AG04450 (cell line): Measurements from ENCODE around the gene SLC12A8. TPM values are rescaled to one million over a fixed set of nuclear protein-coding genes. Genes with fewer than 3 reads are reported as not detected.

Source experiments
- CTCF ChIA-PET: fragments of 300-600, 350-600 bp; formaldehyde crosslinking; extraction: SDS; loops from one replicate; lab custom pipeline; 2022; ENCODE audit warnings: antibody characterized with exemption, inconsistent platforms; lab: Charles Lee
- POLR2A ChIA-PET: fragments of 350-600 bp; formaldehyde crosslinking; extraction: SDS; loops from one replicate; lab custom pipeline; 2021; ENCODE audit warnings: antibody characterized with exemption, inconsistent platforms; lab: Yijun Ruan, JAX
- DNase-seq: peaks from one replicate; pipeline ENCODE4 v3.0.0-alpha.2; 2011; ENCODE audit warnings: low read depth, low spot score
- H3K27ac ChIP-seq: one replicate; pipeline ENCODE4 v1.5.1; 2012; ENCODE audit warnings: low read depth, low read length, control low read depth
- H3K27me3 ChIP-seq: one replicate; pipeline ENCODE4 v1.6.0; 2012; ENCODE audit warnings: low read length; ENCODE audit not compliant: control insufficient read depth, insufficient read depth
- H3K4me3 ChIP-seq: 2 replicates; pipeline ENCODE4 v1.5.1; 2011; ENCODE audit warnings: mild to moderate bottlenecking, low read depth, low read length, control low read depth
- H3K9me3 ChIP-seq: 2 replicates; pipeline ENCODE4 v1.5.1; 2012; ENCODE audit warnings: low read length; ENCODE audit not compliant: control insufficient read depth, insufficient read depth
- CTCF ChIP-seq: IDR thresholded peaks from 2 replicates; pipeline ENCODE4 v1.5.1; 2011; ENCODE audit warnings: low read depth, low read length, control low read depth, inconsistent platforms
- polyA plus RNA-seq: library from polyadenylated mRNA; depleted of rRNA; stranded (reverse); fragments of >200 nt; gene quantifications from 2 replicates; pipeline ENCODE4 v1.2.3, GENCODE V29; 2011

The SLC12A8 gene
- polyA plus RNA-seq, 1 experiment, result 15.3 TPM

DNA sequence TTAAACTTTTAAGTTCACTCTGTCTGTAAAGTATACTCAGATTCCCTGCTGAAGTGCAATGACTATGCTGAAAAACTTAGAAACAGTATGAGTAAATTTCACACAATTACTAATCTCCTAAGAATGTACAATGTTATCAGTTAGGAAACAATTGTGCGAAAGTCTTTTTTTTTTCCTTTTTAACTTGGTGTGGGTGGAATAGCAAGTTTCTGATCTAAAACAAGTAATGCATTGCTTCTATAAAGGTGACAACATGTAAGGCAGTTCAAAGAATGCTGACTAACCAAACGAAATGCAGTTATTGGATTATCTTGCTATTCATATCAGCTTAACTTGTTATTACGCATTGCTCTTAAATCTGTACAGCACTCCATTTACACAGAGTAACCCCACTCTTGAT lies 19.3 kb upstream of the SLC12A8 start:
- H3K27me3 ChIP-seq, result no peaks in the 10 kb centered on the region
- no peak overlapping the region for H3K27ac ChIP-seq
- POLR2A ChIA-PET, result interaction anchor here (0.5 kb wide), 1 partner anchor 170 kb away, joined by 4 read pairs; no protein-coding TSS in a partner anchor
- H3K9me3 ChIP-seq, result no peaks in the 10 kb centered on the region
- DNase-seq, result peak; percentile 29
- H3K4me3 ChIP-seq, result no peak overlapping the region
- TF ChIP-seq CTCF, result no peak
- CTCF ChIA-PET, result no interaction called here

- ChIA-PET CTCF (no interaction called here), POLR2A (no interaction called here)
- no peaks in the 10 kb centered on the region for H3K9me3 ChIP-seq
- no peak overlapping the region for H3K4me3 ChIP-seq
- H3K27ac ChIP-seq, result no peak overlapping the region
- no peaks in the 10 kb centered on the region for H3K27me3 ChIP-seq
- DNase-seq, result no peak
- no peak for TF ChIP-seq CTCF
These were observed 17.2 kb upstream of the SLC12A8 start for GRCh38 chr3:125229707-125230106.

- no peak for TF ChIP-seq CTCF
- POLR2A ChIA-PET, result no interaction called here
These were observed 16.6 kb upstream of the SLC12A8 start for GRCh38 chr3:125229168-125229567.

DNA sequence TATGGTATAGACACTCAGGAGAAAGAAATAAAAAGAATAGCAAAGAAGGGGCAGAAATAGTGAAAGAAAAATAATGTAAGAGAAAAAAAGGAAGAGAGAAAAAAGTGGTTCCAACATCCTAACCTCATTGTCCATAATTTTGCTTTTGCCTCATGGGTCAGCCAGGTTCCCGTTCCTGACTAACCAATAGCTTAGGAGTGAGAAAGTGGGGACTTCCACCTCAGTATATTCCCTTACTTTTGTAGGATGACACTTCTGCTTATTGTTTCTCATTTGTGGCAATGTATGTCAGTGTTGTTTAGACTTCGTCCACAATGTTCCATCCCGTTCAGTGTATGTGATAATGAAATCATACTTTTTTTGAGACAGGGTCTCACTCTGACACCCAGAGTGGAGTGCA lies 9.3 kb upstream of the SLC12A8 start:
- H3K9me3 ChIP-seq, result no peaks in the 10 kb centered on the region
- no peak overlapping the region for H3K4me3 ChIP-seq
- no peak for TF ChIP-seq CTCF
- H3K27me3 ChIP-seq, result no peaks in the 10 kb centered on the region
- CTCF ChIA-PET, result no interaction called here
- no peak overlapping the region for H3K27ac ChIP-seq
- no peak for DNase-seq
- POLR2A ChIA-PET, result no interaction called here

More at GRCh38 chr3:125229168-125229567, 16.6 kb upstream of the SLC12A8 start:
- H3K4me3 ChIP-seq, result no peak overlapping the region
- no peaks in the 10 kb centered on the region for H3K9me3 ChIP-seq
- no peaks in the 10 kb centered on the region for H3K27me3 ChIP-seq
- no peak for DNase-seq
- H3K27ac ChIP-seq, result no peak overlapping the region
- CTCF ChIA-PET, result no interaction called here

GRCh38 chr3:125220727-125221429 lies 8.3 kb upstream of the SLC12A8 start:
- no peak overlapping the region for H3K27ac ChIP-seq
- H3K27me3 ChIP-seq, result no peaks in the 10 kb centered on the region
- CTCF ChIA-PET, result no interaction called here
- TF ChIP-seq CTCF, result no peak
- POLR2A ChIA-PET, result no interaction called here
- no peaks in the 10 kb centered on the region for H3K9me3 ChIP-seq
- H3K4me3 ChIP-seq, result no peak overlapping the region
- DNase-seq, result no peak
